ENCODE results near the gene DHCR7.
"Not testable (repeated sequence)": the region's sequence is repeated elsewhere in the genome, so short reads cannot be mapped to it uniquely, and the experiment has no call there.

DHCR7 gene

GRCh38 chr11:71436861-71437260 lies 11.3 kb downstream of the DHCR7 start:
- no peak for DNase-seq

GRCh38 chr11:71435278-71435951 lies 12.8 kb downstream of the DHCR7 start:
- no peak for DNase-seq

- no peak for DNase-seq
These were observed 13.5 kb downstream of the DHCR7 start for GRCh38 chr11:71434576-71435130.

DNA sequence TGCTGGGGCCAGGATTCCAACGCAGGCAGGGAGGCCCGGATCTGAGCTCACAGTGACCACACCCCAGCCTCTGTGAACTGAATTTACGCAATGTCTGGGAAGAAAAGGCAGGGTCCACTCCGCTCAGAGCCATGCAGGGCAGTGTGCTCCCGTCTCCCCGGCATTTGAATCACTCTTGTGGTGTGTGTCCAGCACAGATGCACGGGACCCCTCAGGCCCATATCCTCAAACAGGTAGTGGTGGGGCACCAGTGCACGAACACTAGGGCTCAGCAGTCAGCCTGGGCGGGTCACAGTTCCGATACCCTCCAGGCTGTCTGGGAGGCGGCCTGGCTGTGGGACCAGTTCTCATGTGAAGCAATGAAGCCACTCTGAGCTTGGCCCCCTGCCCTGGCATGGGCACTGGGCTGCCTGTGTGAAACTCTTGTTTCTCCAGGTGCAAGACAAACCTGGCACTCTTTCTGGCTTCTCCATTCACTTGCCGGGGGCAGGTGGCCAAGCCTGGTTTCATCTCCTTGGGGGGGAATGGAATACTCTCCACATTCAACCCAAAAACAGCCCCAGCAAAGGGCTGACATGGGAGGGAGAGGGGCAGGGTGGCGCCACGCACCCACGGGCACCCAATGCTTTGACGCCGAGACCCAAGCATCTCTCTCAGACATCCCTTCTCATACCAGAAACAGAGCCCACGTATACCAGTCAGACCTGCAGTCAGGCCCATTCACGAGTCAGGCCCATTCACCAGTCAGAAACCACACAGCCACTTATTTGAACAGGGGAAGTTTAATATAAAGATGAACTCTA lies 14.3 kb downstream of the DHCR7 start:
- no peak for DNase-seq

GRCh38 chr11:71432761-71433647 lies 15.2 kb downstream of the DHCR7 start:
- DNase-seq = no peak

GRCh38 chr11:71431271-71431670 lies 16.9 kb downstream of the DHCR7 start:
- no peak for DNase-seq

GRCh38 chr11:71430166-71430565 lies 18.0 kb downstream of the DHCR7 start:
- no peak for DNase-seq

GRCh38 chr11:71429701-71430100 lies 18.5 kb downstream of the DHCR7 start:
- no peak for DNase-seq

GRCh38 chr11:71428861-71429435 lies 19.2 kb downstream of the DHCR7 start:
- DNase-seq = no peak

- no peak for DNase-seq
These were observed 21.8 kb downstream of the DHCR7 start for GRCh38 chr11:71426413-71426812.

DNA sequence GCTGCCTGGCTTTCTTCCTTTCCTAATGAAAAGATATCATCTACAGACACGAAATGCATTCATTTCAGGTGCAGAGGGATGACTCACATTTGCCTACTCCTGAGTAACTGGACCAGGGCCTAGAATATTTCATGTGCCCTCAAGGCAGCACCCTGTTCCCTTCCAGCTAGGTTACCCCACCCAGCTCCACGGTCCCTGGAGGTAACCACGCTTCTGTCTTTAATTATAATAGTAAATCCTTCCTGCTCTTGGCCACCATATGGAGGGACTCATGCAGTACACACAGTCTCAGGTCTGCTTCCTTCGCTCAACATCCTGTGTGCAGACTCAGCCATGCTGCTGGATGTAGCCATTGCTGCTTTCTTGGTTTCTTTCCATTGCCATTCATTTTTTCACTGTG lies 22.3 kb downstream of the DHCR7 start:
- no peak for DNase-seq

GRCh38 chr11:71425409-71425808 lies 22.8 kb downstream of the DHCR7 start:
- no peak for DNase-seq

DNA sequence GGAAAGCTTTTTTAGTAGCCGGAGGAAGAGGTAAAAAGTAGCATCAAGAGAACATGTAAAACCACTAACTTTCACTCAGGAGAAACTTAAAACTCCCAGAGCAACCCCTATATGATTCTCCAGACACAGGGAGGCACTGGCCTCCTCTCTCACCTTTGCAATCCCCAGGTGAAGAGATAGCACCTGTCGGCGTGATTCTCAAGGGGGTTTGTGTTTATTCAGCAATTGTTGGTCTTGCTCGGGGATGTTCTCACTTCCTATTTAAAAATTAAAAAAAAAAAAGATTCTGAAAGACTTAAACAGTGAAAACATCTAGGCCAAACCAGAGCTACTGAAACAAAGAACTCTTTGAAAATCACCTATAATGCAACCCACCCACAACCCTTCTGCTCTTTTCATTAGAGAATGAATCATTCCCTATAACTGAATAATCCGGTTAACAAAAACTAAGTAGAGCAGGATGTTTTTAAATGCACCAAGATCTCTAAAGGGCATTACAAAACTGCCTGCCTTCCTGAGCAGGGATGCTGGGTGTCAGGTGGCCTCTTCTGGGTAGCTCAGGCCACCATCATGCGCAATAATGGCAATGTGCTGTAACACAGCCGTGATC lies 24.9 kb downstream of the DHCR7 start:
- no peak for DNase-seq

DNA sequence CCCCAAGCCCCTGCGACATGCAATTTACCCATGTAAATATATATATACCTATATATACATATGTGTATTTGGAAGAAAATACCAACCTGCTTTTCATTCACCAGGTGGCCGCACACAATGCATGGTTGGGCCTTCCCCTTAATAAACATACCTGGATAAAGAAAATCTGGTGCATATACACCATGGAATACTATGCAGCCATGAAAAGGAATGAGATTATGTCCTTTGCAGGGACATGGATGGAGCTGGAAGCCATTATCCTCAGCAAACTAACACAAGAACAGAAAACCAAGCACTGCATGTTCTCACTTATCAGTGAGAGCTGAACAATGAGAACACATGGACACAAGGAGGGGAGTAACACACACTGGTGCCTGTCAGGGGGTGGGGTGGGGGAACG lies 25.9 kb downstream of the DHCR7 start:
- not testable (repeated sequence) for DNase-seq

GRCh38 chr11:71421392-71421950 lies 26.7 kb downstream of the DHCR7 start:
- DNase-seq = no peak

GRCh38 chr11:71420455-71421241 lies 27.5 kb downstream of the DHCR7 start:
- peak; percentile 31 for DNase-seq

DNA sequence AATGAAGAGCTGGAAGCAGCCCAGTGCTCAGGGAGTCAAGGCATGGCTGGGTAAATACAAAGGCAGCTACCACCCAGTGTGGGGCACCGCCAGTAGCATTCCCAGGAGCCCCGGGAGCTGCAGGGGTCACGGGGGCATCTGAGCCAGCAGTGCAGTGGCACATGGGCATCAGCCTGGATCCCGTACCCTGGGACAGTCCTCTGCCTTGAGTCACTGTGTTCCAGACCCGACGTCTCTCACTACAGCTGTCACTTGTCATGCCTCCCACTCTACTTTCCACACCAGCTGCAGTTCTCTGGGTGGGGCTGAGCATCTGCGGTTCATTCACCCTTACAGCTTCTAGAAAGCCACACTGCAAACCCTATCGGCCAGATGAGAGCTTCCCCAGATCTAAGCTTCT lies 29.6 kb downstream of the DHCR7 start:
- peak; percentile 30 for DNase-seq

DNA sequence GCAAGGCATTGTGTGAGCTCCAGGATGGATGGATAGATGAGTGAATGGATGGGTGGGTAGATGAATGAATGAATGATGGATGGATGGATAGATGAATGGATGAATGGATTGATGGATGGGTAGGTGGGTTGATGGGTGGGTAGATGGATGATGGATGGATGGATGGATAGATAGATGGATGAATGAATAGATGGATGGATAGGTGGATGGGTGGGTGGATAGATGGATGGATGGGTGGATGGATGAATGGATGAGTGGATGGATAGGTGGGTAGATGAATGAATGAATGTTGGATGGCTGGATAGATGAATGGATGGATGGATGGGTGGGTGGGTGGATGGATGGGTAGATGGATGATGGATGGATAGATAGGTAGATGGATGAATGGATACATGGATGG lies 33.5 kb downstream of the DHCR7 start:
- DNase-seq = no peak

DNA sequence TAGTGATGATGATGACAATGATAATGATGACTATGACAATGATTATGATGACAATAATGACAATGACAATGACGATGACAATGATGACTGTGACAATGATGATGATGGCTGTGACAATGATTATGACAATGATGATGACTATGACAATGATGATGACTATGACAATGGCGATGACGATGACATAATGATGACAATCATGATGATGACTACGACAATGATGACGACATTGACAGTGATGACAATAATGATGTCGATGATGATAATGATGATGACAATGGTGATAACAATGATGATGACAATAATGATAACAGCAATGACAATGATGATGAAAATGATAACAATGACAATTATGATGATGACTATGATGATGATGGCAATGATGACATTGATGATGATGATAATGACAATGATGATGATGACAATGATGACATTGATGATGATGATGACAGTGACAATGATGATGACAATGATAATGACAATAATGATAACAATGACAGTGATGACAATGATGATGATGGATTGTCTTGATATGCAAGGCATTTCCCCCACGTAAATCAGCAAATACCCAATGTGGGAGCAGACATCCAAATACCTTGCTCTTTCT lies 37.7 kb downstream of the DHCR7 start:
- no peak for DNase-seq

DNA sequence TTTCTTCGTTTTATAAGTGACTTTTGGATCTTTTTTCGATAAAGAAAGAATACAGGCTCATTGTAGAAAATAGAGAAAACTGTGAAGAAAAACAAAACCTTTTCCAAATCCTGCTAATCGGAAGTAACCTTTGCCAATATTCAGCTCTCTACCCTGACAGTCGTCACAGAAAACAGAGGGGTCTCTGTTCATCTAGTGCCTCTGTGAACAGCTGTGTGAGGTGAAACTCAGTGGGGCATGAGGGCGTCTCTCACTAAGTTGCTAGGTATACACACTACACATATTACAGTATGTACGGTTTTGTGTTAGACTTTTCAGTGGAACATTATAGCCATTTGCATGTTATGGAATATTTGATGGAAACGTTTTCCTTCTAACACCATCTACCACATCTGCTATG lies 39.4 kb downstream of the DHCR7 start:
- no peak for DNase-seq

- DNase-seq = no peak
These were observed 40.8 kb downstream of the DHCR7 start for GRCh38 chr11:71407356-71407755.
